Calu3 (cell line): ENCODE data around the gene MBD5. TPM values are rescaled to one million over a fixed set of nuclear protein-coding genes. Genes with fewer than 3 reads are reported as not detected.

Experiments
- BruUV-seq: library from RNA; stranded (reverse); fragments of 400-500 nt; replicated peaks from 2 replicates; lab custom pipeline; 2021; lab: Mats Ljungman, UMichigan
- CTCF ChIA-PET: fragments of 300-600 bp; sonication (Branson Sonifier 250); formaldehyde crosslinking; loops from one replicate; lab custom pipeline; 2022; ENCODE audit warnings: antibody characterized with exemption; lab: Charles Lee
- DNase-seq: peaks from one replicate; pipeline ENCODE4 v3.0.0; 2022
- H3K27ac Mint-ChIP-seq: one replicate; pipeline ENCODE4 v1.8.0; 2022; ENCODE audit warnings: mixed read lengths; ENCODE audit not compliant: unreplicated experiment
- H3K27me3 Mint-ChIP-seq: one replicate; pipeline ENCODE4 v1.8.0; 2022; ENCODE audit warnings: mixed read lengths; ENCODE audit not compliant: unreplicated experiment
- H3K36me3 Mint-ChIP-seq: one replicate; pipeline ENCODE4 v1.8.0; 2022; ENCODE audit warnings: mild to moderate bottlenecking, moderate library complexity, mixed read lengths; ENCODE audit not compliant: insufficient read depth, unreplicated experiment
- H3K4me1 Mint-ChIP-seq: one replicate; pipeline ENCODE4 v1.8.0; 2022; ENCODE audit warnings: mild to moderate bottlenecking, low read depth, mixed read lengths; ENCODE audit not compliant: unreplicated experiment
- H3K4me3 Mint-ChIP-seq: one replicate; pipeline ENCODE4 v1.8.0; 2022; ENCODE audit warnings: mild to moderate bottlenecking, low read depth, moderate library complexity, mixed read lengths; ENCODE audit not compliant: unreplicated experiment
- H3K9me3 Mint-ChIP-seq: one replicate; pipeline ENCODE4 v1.8.0; 2022; ENCODE audit warnings: low read depth, mixed read lengths; ENCODE audit not compliant: unreplicated experiment
- intact Hi-C: fragments of 100-400 bp; cut with micrococcal nuclease; formaldehyde crosslinking; loops from one replicate; pipeline ENCODE4 v1.10.0; 2022; ENCODE audit not compliant: unreplicated experiment
- total RNA-seq: library from RNA; stranded (reverse); gene quantifications from 2 replicates; pipeline ENCODE4 v1.2.3, GENCODE V29; 2022
- TF ChIP-seq, protein P1 (sequence below): fragments of 200-600 bp; IDR thresholded peaks from one replicate; pipeline ENCODE4 v1.8.0; 2022; ENCODE audit warnings: antibody characterized with exemption; ENCODE audit not compliant: unreplicated experiment

The MBD5 gene
- total RNA-seq, 1 experiment from 2014 or later = 36.4 TPM

DNA sequence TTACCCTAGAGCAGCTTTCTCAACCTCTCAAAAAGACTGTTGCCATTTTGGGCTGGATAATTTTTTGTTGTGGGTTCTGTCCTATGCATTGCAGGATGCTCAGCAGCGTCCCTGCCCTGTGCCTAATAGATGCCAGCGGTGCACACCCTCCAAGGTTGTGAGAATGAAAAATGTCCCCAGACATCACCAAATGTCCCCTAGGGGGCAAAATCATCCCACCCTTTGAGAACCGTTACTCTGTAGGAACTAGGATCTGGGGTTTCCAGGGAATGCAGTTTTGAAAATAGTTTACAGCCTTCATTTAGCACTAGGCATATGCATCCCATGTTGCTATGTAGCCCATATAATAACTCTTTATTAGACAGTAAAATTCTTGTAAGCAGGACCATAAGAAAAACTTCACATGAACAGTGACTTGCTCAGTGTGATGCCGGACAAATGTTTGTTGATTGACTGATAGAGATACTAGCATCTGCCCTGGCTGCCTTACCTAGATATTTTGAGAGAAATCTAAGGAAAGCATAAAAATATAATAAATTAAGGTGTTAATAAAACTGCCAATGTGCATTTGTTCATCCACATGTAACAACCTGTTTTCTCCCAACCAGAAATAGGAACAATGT is 544.5 kb downstream of the MBD5 start:
- no peak overlapping the region for H3K27ac Mint-ChIP-seq
- H3K27me3 Mint-ChIP-seq = peaks cover 57% of the 10 kb centered on the region
- CTCF ChIA-PET = interaction anchor here (0.7 kb wide), 1 partner anchor 11 kb away, joined by 3 read pairs; no protein-coding TSS in a partner anchor
- H3K36me3 Mint-ChIP-seq = no peaks in the 10 kb centered on the region
- TF ChIP-seq, protein P1, sequence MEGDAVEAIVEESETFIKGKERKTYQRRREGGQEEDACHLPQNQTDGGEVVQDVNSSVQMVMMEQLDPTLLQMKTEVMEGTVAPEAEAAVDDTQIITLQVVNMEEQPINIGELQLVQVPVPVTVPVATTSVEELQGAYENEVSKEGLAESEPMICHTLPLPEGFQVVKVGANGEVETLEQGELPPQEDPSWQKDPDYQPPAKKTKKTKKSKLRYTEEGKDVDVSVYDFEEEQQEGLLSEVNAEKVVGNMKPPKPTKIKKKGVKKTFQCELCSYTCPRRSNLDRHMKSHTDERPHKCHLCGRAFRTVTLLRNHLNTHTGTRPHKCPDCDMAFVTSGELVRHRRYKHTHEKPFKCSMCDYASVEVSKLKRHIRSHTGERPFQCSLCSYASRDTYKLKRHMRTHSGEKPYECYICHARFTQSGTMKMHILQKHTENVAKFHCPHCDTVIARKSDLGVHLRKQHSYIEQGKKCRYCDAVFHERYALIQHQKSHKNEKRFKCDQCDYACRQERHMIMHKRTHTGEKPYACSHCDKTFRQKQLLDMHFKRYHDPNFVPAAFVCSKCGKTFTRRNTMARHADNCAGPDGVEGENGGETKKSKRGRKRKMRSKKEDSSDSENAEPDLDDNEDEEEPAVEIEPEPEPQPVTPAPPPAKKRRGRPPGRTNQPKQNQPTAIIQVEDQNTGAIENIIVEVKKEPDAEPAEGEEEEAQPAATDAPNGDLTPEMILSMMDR = no peak
- no peaks in the 10 kb centered on the region for H3K9me3 Mint-ChIP-seq
- no TSS peak for BruUV-seq
- H3K4me3 Mint-ChIP-seq = no peak overlapping the region
- peak; percentile 11 for DNase-seq
- intact Hi-C loops = loop anchor here (1.0 kb wide), 1 partner anchor 425 kb away; no protein-coding TSS in a partner anchor
- H3K4me1 Mint-ChIP-seq = no peaks in the 10 kb centered on the region

Other genes with a start within 250 kb of the MBD5 start
- gene ACVR2A, start 176.1 kb upstream of the MBD5 start, total RNA-seq = 12.5 and 14.8 TPM in 2 replicates
- gene ORC4, start 354 bp upstream of the MBD5 start, total RNA-seq = 59.2 and 66.2 TPM in 2 replicates